ENCODE results near the gene ADRA2C.

Gene ADRA2C

GRCh38 chr4:3753726-3754412 lies 12.3 kb upstream of the ADRA2C start:
- no peak for DNase-seq (ENCODE audit: extremely low read depth, low read depth)
- H3K4me3 ChIP-seq (replicated peaks; ENCODE audit: low read depth, low read length): no peak overlapping the region
- TF ChIP-seq CTCF (IDR thresholded peaks at IDR 0.05; ENCODE audit: low read depth, low read length, missing control alignments): no peak

GRCh38 chr4:3756343-3757059 lies 9.7 kb upstream of the ADRA2C start:
- H3K4me3 ChIP-seq (replicated peaks; ENCODE audit: low read depth, low read length): no peak overlapping the region
- no peak for DNase-seq (ENCODE audit: extremely low read depth, low read depth)
- TF ChIP-seq CTCF (IDR thresholded peaks at IDR 0.05; ENCODE audit: low read depth, low read length, missing control alignments): no peak

- no peak for TF ChIP-seq CTCF (IDR thresholded peaks at IDR 0.05; ENCODE audit: low read depth, low read length, missing control alignments)
- H3K4me3 ChIP-seq (replicated peaks; ENCODE audit: low read depth, low read length): no peak overlapping the region
- DNase-seq (ENCODE audit: extremely low read depth, low read depth): no peak
Measured at GRCh38 chr4:3759236-3759635, 6.9 kb upstream of the ADRA2C start.

- H3K4me3 ChIP-seq (replicated peaks; ENCODE audit: low read depth, low read length): no peak overlapping the region
- TF ChIP-seq CTCF (IDR thresholded peaks at IDR 0.05; ENCODE audit: low read depth, low read length, missing control alignments): no peak
- DNase-seq (ENCODE audit: extremely low read depth, low read depth): no peak
Measured at GRCh38 chr4:3760346-3760745, 5.8 kb upstream of the ADRA2C start.

- H3K4me3 ChIP-seq (replicated peaks; ENCODE audit: low read depth, low read length): no peak overlapping the region
- TF ChIP-seq CTCF (IDR thresholded peaks at IDR 0.05; ENCODE audit: low read depth, low read length, missing control alignments): no peak
- no peak for DNase-seq (ENCODE audit: extremely low read depth, low read depth)
Measured at GRCh38 chr4:3760841-3761240, 5.3 kb upstream of the ADRA2C start.

- DNase-seq (ENCODE audit: extremely low read depth, low read depth): no peak
- H3K4me3 ChIP-seq (replicated peaks; ENCODE audit: low read depth, low read length): no peak overlapping the region
- TF ChIP-seq CTCF (IDR thresholded peaks at IDR 0.05; ENCODE audit: low read depth, low read length, missing control alignments): no peak
Measured at GRCh38 chr4:3762264-3762663, 3.9 kb upstream of the ADRA2C start.
